ENCODE measurements around the gene KCNE4. TPM values are rescaled to one million over a fixed set of nuclear protein-coding genes. Genes with fewer than 3 reads are reported as not detected.

Gene KCNE4
- total and polyA plus RNA-seq, 9 donors, result 3.0 to 13.4 (median 8.0) TPM

GRCh38 chr2:223069465-223069864, 17.5 kb downstream of the KCNE4 start:
- Histone ChIP-seq H3K4me1 (ENCODE audit: insufficient read depth) (no peaks in the 10 kb centered on the region), H3K4me3 (no peak overlapping the region), H3K27ac (no peak overlapping the region), H3K9me3 (no peaks in the 10 kb centered on the region), H3K27me3 (no peaks in the 10 kb centered on the region), H3K36me3 (no peaks in the 10 kb centered on the region)
- 94 to 96% (median 95%) methylated on average over 3 of the region's 3 CpGs for WGBS, 3 donors
- TF ChIP-seq CTCF (IDR thresholded peaks at IDR 0.05), result no peak
- TF ChIP-seq POLR2A (IDR thresholded peaks at IDR 0.05), result no peak
- no peak for TF ChIP-seq EP300 (IDR thresholded peaks at IDR 0.05)
- DNase-seq, result no peak
- intact Hi-C loops (cut with DNase I), result no loop called here

GRCh38 chr2:223069988-223070387, 18.0 kb downstream of the KCNE4 start:
- TF ChIP-seq POLR2A (IDR thresholded peaks at IDR 0.05) (no peak), EP300 (IDR thresholded peaks at IDR 0.05) (no peak), CTCF (IDR thresholded peaks at IDR 0.05) (no peak)
- H3K9me3 ChIP-seq, result no peaks in the 10 kb centered on the region
- no peaks in the 10 kb centered on the region for H3K27me3 ChIP-seq
- 89 to 95% (median 91%) methylated on average over 1 of the region's 1 CpG for WGBS, 3 donors
- H3K4me3 ChIP-seq, result no peak overlapping the region
- H3K27ac ChIP-seq, result no peak overlapping the region
- DNase-seq, result no peak
- intact Hi-C loops (cut with DNase I), result no loop called here
- H3K36me3 ChIP-seq, result no peaks in the 10 kb centered on the region
- H3K4me1 ChIP-seq (ENCODE audit: insufficient read depth), result no peaks in the 10 kb centered on the region

- WGBS, 3 donors, result 64 to 85% (median 81%) methylated on average over 4 of the region's 4 CpGs
- H3K27ac ChIP-seq, result no peak overlapping the region
- no peaks in the 10 kb centered on the region for H3K4me1 ChIP-seq (ENCODE audit: insufficient read depth)
- DNase-seq, result no peak
- H3K9me3 ChIP-seq, result no peaks in the 10 kb centered on the region
- no peak overlapping the region for H3K4me3 ChIP-seq
- no peaks in the 10 kb centered on the region for H3K36me3 ChIP-seq
- intact Hi-C loops (cut with DNase I), result no loop called here
- no peaks in the 10 kb centered on the region for H3K27me3 ChIP-seq
- TF ChIP-seq CTCF (IDR thresholded peaks at IDR 0.05) (no peak), POLR2A (IDR thresholded peaks at IDR 0.05) (no peak), EP300 (IDR thresholded peaks at IDR 0.05) (no peak)
Observed at GRCh38 chr2:223071139-223071538, 19.1 kb downstream of the KCNE4 start.

- Histone ChIP-seq H3K9me3 (no peaks in the 10 kb centered on the region), H3K36me3 (no peaks in the 10 kb centered on the region), H3K4me1 (ENCODE audit: insufficient read depth) (no peaks in the 10 kb centered on the region), H3K27ac (no peak overlapping the region), H3K27me3 (no peaks in the 10 kb centered on the region), H3K4me3 (no peak overlapping the region)
- 75 to 84% (median 83%) methylated on average over 3 of the region's 3 CpGs for WGBS, 3 donors
- TF ChIP-seq CTCF (IDR thresholded peaks at IDR 0.05) (no peak), EP300 (IDR thresholded peaks at IDR 0.05) (no peak), POLR2A (IDR thresholded peaks at IDR 0.05) (no peak)
- intact Hi-C loops (cut with DNase I), result no loop called here
- no peak for DNase-seq
Observed at GRCh38 chr2:223072826-223073225, 20.8 kb downstream of the KCNE4 start.
